A549 (cell line): ENCODE results near the gene SLC9A9. TPM values are rescaled to one million over a fixed set of nuclear protein-coding genes. Genes with fewer than 3 reads are reported as not detected.

Experiments used
- ATAC-seq, 2 experiments: fragments of 200-7000 bp in 1 of 2; fragments of >200 bp in 1 of 2; cut with Nextera tagmentation in 1 of 2; cut with Tn5 transposase in 1 of 2; 3 replicates each; pipeline versions ENCODE4 v1.8.0 to v1.9.1; 2018 to 2020; ENCODE audit warnings: mild to moderate bottlenecking in 1 of 2, moderate library complexity in 1 of 2
- CTCF ChIA-PET: fragments of 300-600 bp; sonication (Branson Sonifier 250); formaldehyde crosslinking; extraction: SDS; loops from one replicate; lab custom pipeline; 2021; ENCODE audit warnings: antibody characterized with exemption, inconsistent platforms; lab: Yijun Ruan, JAX
- POLR2A ChIA-PET: fragments of 350-600 bp; formaldehyde crosslinking; extraction: SDS; loops from one replicate; lab custom pipeline; 2021; ENCODE audit warnings: antibody characterized with exemption, inconsistent platforms; lab: Yijun Ruan, JAX
- DNase-seq, 2 experiments: peaks; one replicate each; pipeline versions ENCODE4 v3.0.0 to v3.0.0-alpha.2; 2011 to 2016; ENCODE audit warnings: low read depth in 1 of 2, low spot score in 1 of 2
- FAIRE-seq: peaks from 2 replicates; lab custom pipeline; 2011; peaks lifted over from hg19 to GRCh38; lab: Jason Lieb, UNC
- H3K27ac ChIP-seq, 2 experiments: fragments of >200 bp; sonication (Bioruptor Twin); formaldehyde crosslinking; 3 replicates each; pipeline ENCODE4 v1.5.1; 2016 to 2017
- H3K4me1 ChIP-seq: fragments of >200 bp; sonication (Bioruptor Twin); formaldehyde crosslinking; 3 replicates; pipeline ENCODE4 v1.6.1; 2016
- H3K4me2 ChIP-seq: fragments of >200 bp; sonication (Bioruptor Twin); formaldehyde crosslinking; 3 replicates; pipeline ENCODE4 v1.6.1; 2016
- H3K4me3 ChIP-seq: fragments of >200 bp; sonication (Bioruptor Twin); formaldehyde crosslinking; 3 replicates; pipeline ENCODE4 v1.5.1; 2016
- H3K9me3 ChIP-seq: fragments of >200 bp; sonication (Bioruptor Twin); formaldehyde crosslinking; 3 replicates; pipeline ENCODE4 v1.6.1; 2016
- CBX2 ChIP-seq: fragments of 200-600 bp; sonication (generic); IDR thresholded peaks from 2 replicates; pipeline ENCODE4 v1.6.1; 2016; ENCODE audit warnings: low read depth, mild to moderate bottlenecking, borderline replicate concordance
- CBX8 ChIP-seq: fragments of 200-600 bp; sonication (generic); IDR thresholded peaks from 2 replicates; pipeline ENCODE4 v1.6.1; 2016
- CHD4 ChIP-seq: fragments of 200-600 bp; sonication (generic); IDR thresholded peaks from 2 replicates; pipeline ENCODE4 v1.6.1; 2016; ENCODE audit warnings: antibody characterized with exemption, mild to moderate bottlenecking, borderline replicate concordance
- ELK1 ChIP-seq: fragments of 150-350 bp; IDR thresholded peaks from 2 replicates; pipeline ENCODE4 v1.6.1; 2014; ENCODE audit warnings: low read depth, mild to moderate bottlenecking, low read length
- GATA3 ChIP-seq: IDR thresholded peaks from 2 replicates; pipeline ENCODE4 v1.6.1; 2012; ENCODE audit warnings: borderline replicate concordance
- HMGXB4 ChIP-seq: fragments of 250-450 bp; sonication (Bioruptor Pico); IDR thresholded peaks from 2 replicates; pipeline ENCODE4 v1.5.0; 2021; ENCODE audit warnings: mild to moderate bottlenecking, moderate library complexity, borderline replicate concordance
- HOXA7 ChIP-seq: fragments of 250-450 bp; sonication (Bioruptor Pico); IDR thresholded peaks from 2 replicates; pipeline ENCODE4 v1.5.0; 2020; ENCODE audit warnings: mild to moderate bottlenecking, moderate library complexity
- JUN ChIP-seq, 2 experiments: fragments of >200 bp; sonication (Bioruptor Twin); formaldehyde crosslinking; IDR thresholded peaks; 2 replicates in 1 of 2; 3 replicates in 1 of 2; pipeline ENCODE4 v1.6.1; 2016 to 2017
- KDM1A ChIP-seq: fragments of 200-600 bp; sonication (generic); IDR thresholded peaks from 2 replicates; pipeline ENCODE4 v1.6.1; 2016; ENCODE audit warnings: low read depth, mild to moderate bottlenecking
- MYC ChIP-seq: IDR thresholded peaks from 2 replicates; pipeline ENCODE4 v1.6.1; 2012; ENCODE audit warnings: mild to moderate bottlenecking, inconsistent platforms, low read length, improper control_type of control experiment, borderline replicate concordance
- NPAS2 ChIP-seq: fragments of 250-450 bp; sonication (Bioruptor Pico); IDR thresholded peaks from 2 replicates; pipeline ENCODE4 v1.8.0; 2022; ENCODE audit warnings: mild to moderate bottlenecking, moderate library complexity, borderline replicate concordance
- NR3C1 ChIP-seq: fragments of >200 bp; sonication (Bioruptor Twin); formaldehyde crosslinking; IDR thresholded peaks from 3 replicates; pipeline ENCODE4 v1.6.1; 2017
- PBX3 ChIP-seq: IDR thresholded peaks from 2 replicates; pipeline ENCODE4 v1.6.1; 2012
- PHF8 ChIP-seq: fragments of 200-600 bp; sonication (generic); IDR thresholded peaks from 2 replicates; pipeline ENCODE4 v1.6.1; 2016; ENCODE audit warnings: low read depth, mild to moderate bottlenecking, antibody characterized with exemption, moderate library complexity, borderline replicate concordance
- RAD21 ChIP-seq, 2 experiments: fragments of >200 bp in 1 of 2; sonication (Bioruptor Twin) in 1 of 2; formaldehyde crosslinking in 1 of 2; IDR thresholded peaks in 1 of 2; conservative IDR thresholded peaks in 1 of 2; 2 replicates in 1 of 2; 3 replicates in 1 of 2; pipeline ENCODE4 v1.6.1; 2012 to 2018; ENCODE audit warnings: inconsistent platforms in 1 of 2
- RARB ChIP-seq: fragments of 250-450 bp; sonication (Bioruptor Pico); IDR thresholded peaks from 2 replicates; pipeline ENCODE4 v1.8.0; 2021; ENCODE audit warnings: mild to moderate bottlenecking, moderate library complexity
- REST ChIP-seq: fragments of 200-600 bp; sonication (generic); IDR thresholded peaks from 2 replicates; pipeline ENCODE4 v1.6.1; 2016; ENCODE audit warnings: antibody characterized with exemption, mild to moderate bottlenecking, moderate library complexity
- RNF2 ChIP-seq: fragments of 200-600 bp; sonication (generic); IDR thresholded peaks from 2 replicates; pipeline ENCODE4 v1.6.1; 2016; ENCODE audit warnings: low read depth, mild to moderate bottlenecking, antibody characterized with exemption, moderate library complexity, borderline replicate concordance
- SMC3 ChIP-seq: fragments of >200 bp; sonication (Bioruptor Twin); formaldehyde crosslinking; IDR thresholded peaks from 3 replicates; pipeline ENCODE4 v1.6.1; 2018; ENCODE audit warnings: inconsistent platforms
- SREBF2 ChIP-seq: fragments of 450-650 bp; IDR thresholded peaks from 2 replicates; pipeline ENCODE4 v1.6.1; 2014; ENCODE audit warnings: mild to moderate bottlenecking, moderate library complexity
- TFCP2L1 ChIP-seq: fragments of 250-450 bp; sonication (Bioruptor Pico); IDR thresholded peaks from 2 replicates; pipeline ENCODE4 v1.5.0; 2021; ENCODE audit warnings: mild to moderate bottlenecking
- WGBS: methylation state at CpG from one replicate; pipeline ENCODE4 v1.1.6; 2017; ENCODE audit errors: missing lambda C conversion rate; 5-methylcytosine and 5-hydroxymethylcytosine counted together
- polyA plus RNA-seq, 4 experiments: library from polyadenylated mRNA; depleted of rRNA in 3 of 4; stranded (reverse); fragments of >200 nt; fragmentation: RNase III in 1 of 4; extraction: RNeasy Plus Mini Kit Qiagen cat#74134 plus additional on column Dnase treatment in 1 of 4; gene quantifications; 2 replicates in 3 of 4; 3 replicates in 1 of 4; pipeline ENCODE4 v1.2.3, GENCODE V29; 2011 to 2017
- TF ChIP-seq, protein P1 (sequence below): fragments of >200 bp; sonication (Bioruptor Twin); formaldehyde crosslinking; IDR thresholded peaks from 2 replicates; pipeline ENCODE4 v1.6.1; 2016

Gene SLC9A9
- polyA plus RNA-seq, 2 of the 4 experiments (the other 2 are of a cell fraction): 0.10 to 0.32 TPM

DNA sequence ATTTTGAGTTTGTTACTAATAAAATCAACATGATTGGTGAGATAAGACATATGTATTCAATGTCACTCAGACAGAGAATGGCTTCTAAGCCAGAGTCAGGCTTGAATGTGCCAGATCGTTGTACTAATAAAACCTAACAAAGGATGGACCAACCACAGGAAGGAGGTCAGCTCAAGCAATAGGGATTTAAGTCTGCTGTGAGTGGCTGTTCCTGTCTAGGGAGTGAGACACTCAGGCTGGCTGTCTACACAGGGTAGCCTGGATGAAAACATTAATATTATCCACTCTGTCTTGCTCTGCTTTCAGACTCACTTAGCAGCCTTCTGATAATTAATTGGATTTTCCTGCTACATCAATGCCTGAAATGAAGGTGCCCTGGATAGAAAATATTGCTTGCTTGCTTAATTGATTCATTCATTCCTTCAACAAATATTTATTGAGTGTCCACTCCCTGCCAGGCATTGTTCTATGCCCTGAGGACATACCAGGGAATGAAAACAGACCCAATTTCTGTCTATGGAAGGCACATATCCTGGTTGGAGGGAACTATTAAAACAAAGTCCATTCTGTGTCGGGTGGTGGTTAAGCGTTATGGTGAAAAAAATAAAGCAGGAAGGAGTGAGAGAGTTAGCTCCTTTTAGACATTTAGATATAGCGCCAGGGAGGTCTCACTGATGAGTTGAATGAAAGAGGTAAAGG lies 489.3 kb downstream of the SLC9A9 start:
- ATAC-seq: no peak
- no peak for DNase-seq
- POLR2A ChIA-PET: no interaction called here
- Histone ChIP-seq H3K4me3 (no peak overlapping the region), H3K9me3 (no peaks in the 10 kb centered on the region), H3K4me2 (no peak overlapping the region), H3K4me1 (no peaks in the 10 kb centered on the region), H3K27ac (no peak overlapping the region)
- CTCF ChIA-PET: no interaction called here
- no peak for FAIRE-seq
- 16% methylated on average over 4 of the region's 4 CpGs for WGBS
- TF ChIP-seq ELK1 (no peak), PHF8 (no peak), HMGXB4 (CRISPR knock-in tag) (no peak), RARB (CRISPR knock-in tag) (no peak), TFCP2L1 (CRISPR knock-in tag) (no peak), PBX3 (no peak), MYC (no peak), KDM1A (no peak), NR3C1 (no peak), RAD21 (conservative IDR thresholded peaks at IDR 0.05 in 1 of 2, IDR thresholded peaks at IDR 0.05 in 1 of 2) (no peak), RNF2 (no peak), SMC3 (no peak), CBX8 (no peak)
- TF ChIP-seq, protein P1, sequence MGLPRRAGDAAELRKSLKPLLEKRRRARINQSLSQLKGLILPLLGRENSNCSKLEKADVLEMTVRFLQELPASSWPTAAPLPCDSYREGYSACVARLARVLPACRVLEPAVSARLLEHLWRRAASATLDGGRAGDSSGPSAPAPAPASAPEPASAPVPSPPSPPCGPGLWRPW: no peak

DNA sequence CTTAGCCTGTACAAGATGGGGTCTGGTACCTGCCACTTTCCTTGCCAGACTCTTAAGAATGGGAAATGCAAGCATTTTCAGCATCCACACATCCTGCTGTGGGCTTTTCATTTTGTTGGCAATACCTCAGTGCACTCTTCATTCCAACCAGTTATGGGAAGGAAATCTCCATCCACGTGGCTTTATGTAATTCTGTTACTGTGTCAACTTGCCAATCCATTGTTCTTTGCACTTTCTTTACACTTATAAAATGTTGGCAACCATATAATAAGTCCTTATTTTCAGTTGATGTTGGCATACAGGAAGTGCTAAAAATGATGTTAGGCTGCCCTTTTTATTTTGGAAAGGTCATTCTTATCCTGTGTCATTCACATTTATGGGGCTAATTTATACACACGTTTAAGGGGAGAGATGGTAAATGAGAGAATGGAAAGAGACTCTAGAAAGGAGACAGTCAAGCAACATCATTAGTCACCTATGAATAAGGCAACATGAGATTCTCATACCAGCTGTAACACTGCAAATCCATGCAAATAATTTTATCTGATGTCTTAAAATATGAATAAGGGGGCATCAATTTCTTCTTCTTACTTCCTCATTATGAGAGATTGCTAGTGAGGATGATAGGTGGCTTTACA lies 490.0 kb downstream of the SLC9A9 start:
- Histone ChIP-seq H3K4me3 (no peak overlapping the region), H3K27ac (no peak overlapping the region), H3K4me1 (no peaks in the 10 kb centered on the region), H3K9me3 (no peaks in the 10 kb centered on the region), H3K4me2 (no peak overlapping the region)
- POLR2A ChIA-PET: no interaction called here
- no peak for DNase-seq
- WGBS: 0% methylated on average over 2 of the region's 2 CpGs
- no peak for ATAC-seq
- FAIRE-seq: no peak
- CTCF ChIA-PET: no interaction called here
- TF ChIP-seq REST (no peak), CBX8 (no peak), RNF2 (no peak), CHD4 (no peak), CBX2 (no peak), SREBF2 (no peak), GATA3 (no peak), MYC (no peak), PBX3 (no peak), NPAS2 (no peak), JUN (IDR thresholded peaks at IDR 0.05) (no peak), HMGXB4 (CRISPR knock-in tag) (no peak), HOXA7 (no peak)
- TF ChIP-seq, protein P1: no peak
